ENCODE measurements around the gene ARHGAP9.
"Not testable (repeated sequence)": the region's sequence is repeated elsewhere in the genome, so short reads cannot be mapped to it uniquely, and the experiment has no call there.

ARHGAP9 gene

DNA sequence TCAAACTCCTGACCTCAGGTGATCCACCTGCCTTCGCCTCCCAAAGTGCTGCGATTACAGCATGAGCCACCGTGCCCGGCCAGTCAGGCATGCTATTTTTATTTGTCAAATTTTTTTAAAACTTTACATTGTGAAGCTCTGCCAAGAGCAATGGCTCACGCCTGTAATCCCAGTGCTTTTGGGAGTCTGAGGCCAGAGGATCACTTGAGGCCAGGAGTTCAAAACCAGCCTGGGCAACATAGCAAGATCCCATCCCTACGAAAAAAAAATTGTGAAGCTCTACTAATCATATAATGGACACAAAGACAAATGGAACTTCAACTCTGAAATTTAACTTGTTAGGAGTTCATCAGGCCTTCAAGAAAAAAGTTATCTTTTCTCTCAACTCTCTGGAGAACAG is 50.7 kb downstream of the ARHGAP9 start:
- TF ChIP-seq, protein P1, sequence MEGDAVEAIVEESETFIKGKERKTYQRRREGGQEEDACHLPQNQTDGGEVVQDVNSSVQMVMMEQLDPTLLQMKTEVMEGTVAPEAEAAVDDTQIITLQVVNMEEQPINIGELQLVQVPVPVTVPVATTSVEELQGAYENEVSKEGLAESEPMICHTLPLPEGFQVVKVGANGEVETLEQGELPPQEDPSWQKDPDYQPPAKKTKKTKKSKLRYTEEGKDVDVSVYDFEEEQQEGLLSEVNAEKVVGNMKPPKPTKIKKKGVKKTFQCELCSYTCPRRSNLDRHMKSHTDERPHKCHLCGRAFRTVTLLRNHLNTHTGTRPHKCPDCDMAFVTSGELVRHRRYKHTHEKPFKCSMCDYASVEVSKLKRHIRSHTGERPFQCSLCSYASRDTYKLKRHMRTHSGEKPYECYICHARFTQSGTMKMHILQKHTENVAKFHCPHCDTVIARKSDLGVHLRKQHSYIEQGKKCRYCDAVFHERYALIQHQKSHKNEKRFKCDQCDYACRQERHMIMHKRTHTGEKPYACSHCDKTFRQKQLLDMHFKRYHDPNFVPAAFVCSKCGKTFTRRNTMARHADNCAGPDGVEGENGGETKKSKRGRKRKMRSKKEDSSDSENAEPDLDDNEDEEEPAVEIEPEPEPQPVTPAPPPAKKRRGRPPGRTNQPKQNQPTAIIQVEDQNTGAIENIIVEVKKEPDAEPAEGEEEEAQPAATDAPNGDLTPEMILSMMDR (IDR thresholded peaks at IDR 0.05; ENCODE audit: control insufficient read depth, insufficient read depth, low read depth, low read length, missing control alignments), result no peak
- H3K4me3 ChIP-seq (ENCODE audit: control insufficient read depth, low read depth, low read length), result no peak overlapping the region
- DNase-seq (ENCODE audit: low read depth), result no peak

DNA sequence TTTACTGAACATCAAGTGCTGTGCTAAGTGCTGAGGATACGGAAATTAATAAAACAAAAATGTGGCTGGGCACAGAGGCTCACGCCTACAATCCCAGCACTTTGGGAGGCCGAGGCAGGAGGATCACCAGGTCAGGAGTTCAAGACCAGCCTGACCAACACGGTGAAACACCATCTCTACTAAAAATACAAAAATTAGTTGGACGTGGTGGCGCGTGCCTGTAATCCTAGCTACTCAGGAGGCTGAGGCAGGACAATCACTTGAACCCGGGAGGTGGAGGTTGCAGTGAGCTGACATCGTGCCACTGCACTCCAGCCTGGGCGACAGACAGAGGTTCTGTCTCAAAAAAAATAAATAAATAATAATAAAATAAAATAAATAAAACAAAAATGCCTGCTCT is 52.7 kb downstream of the ARHGAP9 start:
- DNase-seq (ENCODE audit: low read depth); H3K4me3 ChIP-seq (ENCODE audit: control insufficient read depth, low read depth, low read length): not testable (repeated sequence)
